GM12878 (cell line): ENCODE measurements around the gene APOA4. TPM values are rescaled to one million over a fixed set of nuclear protein-coding genes. Genes with fewer than 3 reads are reported as not detected.

Experiments
- FOS ChIP-seq: IDR thresholded peaks from 3 replicates; pipeline ENCODE4 v1.6.1; 2011; ENCODE audit warnings: borderline replicate concordance; ENCODE audit not compliant: insufficient read length; ENCODE audit errors: extremely low read depth
- GATAD2B ChIP-seq: fragments of 450-650 bp; conservative IDR thresholded peaks from 2 replicates; pipeline ENCODE4 v1.6.1; 2017; ENCODE audit warnings: low read depth, mild to moderate bottlenecking, moderate library complexity
- IRF3 ChIP-seq: fragments of 450-650 bp; IDR thresholded peaks from 2 replicates; pipeline ENCODE4 v1.6.1; 2014; ENCODE audit warnings: mild to moderate bottlenecking
- JUNB ChIP-seq: IDR thresholded peaks from 2 replicates; pipeline ENCODE4 v1.6.1; 2016; ENCODE audit warnings: antibody characterized with exemption, mild to moderate bottlenecking
- TCF3 ChIP-seq: IDR thresholded peaks from 2 replicates; pipeline ENCODE4 v1.6.1; 2012; ENCODE audit warnings: low read depth, mild to moderate bottlenecking, low read length, borderline replicate concordance; ENCODE audit not compliant: insufficient read depth
- ZBTB33 ChIP-seq: fragments of 450-650 bp; IDR thresholded peaks from 2 replicates; pipeline ENCODE4 v1.6.1; 2017; ENCODE audit warnings: mild to moderate bottlenecking
- polyA plus RNA-seq, 11 experiments: library from polyadenylated mRNA; depleted of rRNA in 4 of 11; unstranded in 6 of 11; stranded (reverse) in 5 of 11; fragments of >200 nt; fragmentation: Nextera tagmentation in 4 of 11; fragmentation: Illumina TruSeq in 1 of 11; extraction: Ambion mirVana in 4 of 11; extraction: Trizol in 1 of 11; gene quantifications; 1 replicate in 1 of 11; 2 replicates in 10 of 11; pipeline versions ENCODE4 v1.2.1 to v1.2.3, GENCODE V29; 2011 to 2016; ENCODE audit warnings: inconsistent platforms in 2 of 11, missing spikeins in 2 of 11, low read depth in 1 of 11
- total RNA-seq, 4 experiments: library from RNA; depleted of rRNA in 3 of 4; stranded (reverse); fragments of >200 nt in 3 of 4; fragmentation: Illumina TruSeq in 1 of 4; extraction: Trizol in 1 of 4; gene quantifications; 2 replicates each; pipeline versions ENCODE4 v1.2.1 to v1.2.3, GENCODE V29; 2013 to 2021
- TF ChIP-seq, protein P1 (sequence below): IDR thresholded peaks from 2 replicates; pipeline ENCODE4 v1.6.1; 2012; ENCODE audit warnings: low read depth, low read length, improper control_type of control experiment
- TF ChIP-seq, protein P2 (sequence below): IDR thresholded peaks from 2 replicates; pipeline ENCODE4 v1.6.1; 2011; ENCODE audit warnings: low read depth, low read length, improper control_type of control experiment, borderline replicate concordance

APOA4 gene
- total and polyA plus RNA-seq, 10 of the 15 experiments (the other 5 are each of a cell fraction or from before 2014, with no cell fraction given), result not detected

DNA sequence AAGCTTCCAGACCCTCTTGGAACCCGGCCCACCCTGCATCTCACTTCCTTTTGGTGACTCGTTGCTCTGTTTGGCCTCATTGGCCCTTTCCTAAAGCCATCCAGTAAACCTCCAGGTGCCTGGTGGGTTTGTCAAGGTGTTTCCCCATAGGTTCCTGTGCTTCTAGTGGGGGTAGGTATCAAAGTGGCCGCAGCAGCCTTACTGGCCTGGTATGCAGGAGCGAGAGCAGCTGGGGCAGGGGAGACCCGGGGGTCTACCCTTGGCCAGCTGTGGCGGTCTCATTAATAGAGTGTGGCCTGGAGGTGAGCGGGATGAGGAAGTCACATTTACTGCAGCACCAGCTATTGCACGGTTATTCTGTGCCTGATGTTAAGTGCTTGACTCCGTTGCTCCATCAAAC lies 4.1 kb downstream of the APOA4 start (continued):
- TF ChIP-seq IRF3, result no peak
- no peak for TF ChIP-seq JUNB
- TF ChIP-seq ZBTB33, result no peak
- TF ChIP-seq TCF3, result no peak
- TF ChIP-seq, protein P1, sequence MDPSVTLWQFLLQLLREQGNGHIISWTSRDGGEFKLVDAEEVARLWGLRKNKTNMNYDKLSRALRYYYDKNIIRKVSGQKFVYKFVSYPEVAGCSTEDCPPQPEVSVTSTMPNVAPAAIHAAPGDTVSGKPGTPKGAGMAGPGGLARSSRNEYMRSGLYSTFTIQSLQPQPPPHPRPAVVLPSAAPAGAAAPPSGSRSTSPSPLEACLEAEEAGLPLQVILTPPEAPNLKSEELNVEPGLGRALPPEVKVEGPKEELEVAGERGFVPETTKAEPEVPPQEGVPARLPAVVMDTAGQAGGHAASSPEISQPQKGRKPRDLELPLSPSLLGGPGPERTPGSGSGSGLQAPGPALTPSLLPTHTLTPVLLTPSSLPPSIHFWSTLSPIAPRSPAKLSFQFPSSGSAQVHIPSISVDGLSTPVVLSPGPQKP, result no peak
- no peak for TF ChIP-seq GATAD2B
- TF ChIP-seq FOS, result no peak
- TF ChIP-seq, protein P2, sequence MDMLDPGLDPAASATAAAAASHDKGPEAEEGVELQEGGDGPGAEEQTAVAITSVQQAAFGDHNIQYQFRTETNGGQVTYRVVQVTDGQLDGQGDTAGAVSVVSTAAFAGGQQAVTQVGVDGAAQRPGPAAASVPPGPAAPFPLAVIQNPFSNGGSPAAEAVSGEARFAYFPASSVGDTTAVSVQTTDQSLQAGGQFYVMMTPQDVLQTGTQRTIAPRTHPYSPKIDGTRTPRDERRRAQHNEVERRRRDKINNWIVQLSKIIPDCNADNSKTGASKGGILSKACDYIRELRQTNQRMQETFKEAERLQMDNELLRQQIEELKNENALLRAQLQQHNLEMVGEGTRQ, result no peak
